K562 (cell line): Measurements from ENCODE around the gene ZNF692. TPM values are rescaled to one million over a fixed set of nuclear protein-coding genes. Genes with fewer than 3 reads are reported as not detected.

Experiments
- CC2D1A ChIP-seq: fragments of 450-650 bp; IDR thresholded peaks from 2 replicates; pipeline ENCODE4 v1.6.1; 2017; ENCODE audit warnings: mild to moderate bottlenecking
- CHAMP1 ChIP-seq: fragments of 450-650 bp; IDR thresholded peaks from 2 replicates; pipeline ENCODE4 v1.6.1; 2016; ENCODE audit warnings: mild to moderate bottlenecking
- FOS ChIP-seq: IDR thresholded peaks from 3 replicates; pipeline ENCODE4 v1.6.1; 2011; ENCODE audit not compliant: insufficient read length; ENCODE audit errors: extremely low read depth
- GTF2F1 ChIP-seq: IDR thresholded peaks from 2 replicates; pipeline ENCODE4 v1.6.1; 2011; ENCODE audit warnings: low read depth, low read length, improper control_type of control experiment
- HDAC2 ChIP-seq: fragments of 450-650 bp; IDR thresholded peaks from 2 replicates; pipeline ENCODE4 v1.6.1; 2016; ENCODE audit warnings: mild to moderate bottlenecking
- IRF9 ChIP-seq: fragments of 450-650 bp; IDR thresholded peaks from 2 replicates; pipeline ENCODE4 v1.6.1; 2016; ENCODE audit warnings: missing biosample characterization, missing genetic modification characterization
- LARP7 ChIP-seq: fragments of 450-650 bp; IDR thresholded peaks from 2 replicates; pipeline ENCODE4 v1.6.1; 2016
- MAX ChIP-seq: sonication (generic); formaldehyde crosslinking; IDR thresholded peaks from 2 replicates; pipeline ENCODE4 v1.9.0; 2022; ENCODE audit warnings: mild to moderate bottlenecking, missing genetic modification reagents
- MEF2D ChIP-seq: conservative IDR thresholded peaks from 2 replicates; pipeline ENCODE4 v1.6.1; 2016; ENCODE audit warnings: low read depth, missing genetic modification characterization, missing compliant biosample characterization
- MTA3 ChIP-seq: fragments of 450-650 bp; formaldehyde crosslinking; IDR thresholded peaks from 2 replicates; pipeline ENCODE4 v1.6.1; 2017; ENCODE audit warnings: mild to moderate bottlenecking, borderline replicate concordance
- NR2C2 ChIP-seq, 2 experiments: fragments of 200-800 bp in 1 of 2; sonication (Bioruptor generic) in 1 of 2; sonication (generic) in 1 of 2; formaldehyde crosslinking in 1 of 2; IDR thresholded peaks; 2 replicates each; pipeline versions ENCODE4 v1.6.1 to v1.8.0; 2016 to 2022; ENCODE audit warnings: mild to moderate bottlenecking in 1 of 2, missing compliant biosample characterization in 1 of 2, missing genetic modification characterization in 1 of 2, missing genetic modification reagents in 1 of 2
- PML ChIP-seq: IDR thresholded peaks from 2 replicates; pipeline ENCODE4 v1.6.1; 2012; ENCODE audit warnings: low read length, inconsistent platforms
- POLR3A ChIP-seq: IDR thresholded peaks from 2 replicates; pipeline ENCODE4 v1.6.1; 2011; ENCODE audit warnings: borderline replicate concordance, mild to moderate bottlenecking, moderate library complexity; ENCODE audit not compliant: insufficient read length, insufficient read depth; ENCODE audit errors: extremely low read depth
- SAFB ChIP-seq: fragments of 200-400 bp; formaldehyde crosslinking; IDR thresholded peaks from 2 replicates; pipeline ENCODE4 v1.6.1; 2017; ENCODE audit warnings: low read depth, low read length, borderline replicate concordance
- YY1 ChIP-seq, 3 experiments: IDR thresholded peaks; 2 replicates each; pipeline ENCODE4 v1.6.1; 2011; ENCODE audit warnings: low read length in 2 of 3, mild to moderate bottlenecking in 2 of 3, moderate library complexity in 2 of 3, borderline replicate concordance in 1 of 3, control low read depth in 1 of 3, low read depth in 1 of 3; ENCODE audit not compliant: insufficient read depth in 3 of 3, insufficient replicate concordance in 2 of 3, control insufficient read depth in 1 of 3, insufficient read length in 1 of 3; ENCODE audit errors: extremely low read depth in 1 of 3
- ZKSCAN3 ChIP-seq: fragments of 250-450 bp; sonication (Bioruptor Pico); IDR thresholded peaks from 2 replicates; pipeline ENCODE4 v1.4.0; 2020
- ZNF24 ChIP-seq: fragments of 450-650 bp; IDR thresholded peaks from 2 replicates; pipeline ENCODE4 v1.6.1; 2016
- ZNF311 ChIP-seq: fragments of 250-450 bp; sonication (Bioruptor Pico); IDR thresholded peaks from 2 replicates; pipeline ENCODE4 v1.4.0; 2020; ENCODE audit warnings: mild to moderate bottlenecking, moderate library complexity
- ZNF592 ChIP-seq: fragments of 450-650 bp; IDR thresholded peaks from 2 replicates; pipeline ENCODE4 v1.6.1; 2017; ENCODE audit warnings: antibody characterized with exemption, mild to moderate bottlenecking
- polyA plus RNA-seq, 8 experiments: library from polyadenylated mRNA; depleted of rRNA in 4 of 8; stranded (reverse) in 5 of 8; unstranded in 3 of 8; fragments of >200 nt; fragmentation: Nextera tagmentation in 2 of 8; fragmentation: Illumina TruSeq in 1 of 8; extraction: Ambion mirVana in 2 of 8; extraction: Trizol in 1 of 8; gene quantifications; 2 replicates each; pipeline versions ENCODE4 v1.2.1 to v1.2.3, GENCODE V29; 2011 to 2014; ENCODE audit warnings: inconsistent platforms in 1 of 8, missing spikeins in 1 of 8
- total RNA-seq, 7 experiments: library from RNA; depleted of rRNA in 6 of 7; stranded (reverse); fragments of >200 nt in 6 of 7; fragmentation: Illumina TruSeq in 2 of 7; extraction: Trizol in 2 of 7; gene quantifications; 2 replicates each; pipeline versions ENCODE4 v1.2.1 to v1.2.3, GENCODE V29; 2011 to 2021; ENCODE audit warnings: low replicate concordance in 1 of 7

ZNF692 gene
- total and polyA plus RNA-seq, 9 of the 15 experiments (the other 6 are each of a cell fraction or from before 2014, with no cell fraction given): 8.4 to 143 (median 55.9) TPM

GRCh38 chr1:248837045-248837780 is 21.7 kb downstream of the ZNF692 start (continued):
- TF ChIP-seq ZNF592 (peak; percentile 36; the same call in 1 of the 2 replicates), SAFB (no peak), ZNF24 (no peak), MAX (no peak), ZKSCAN3 (no peak), POLR3A (no peak), CHAMP1 (no peak), YY1 (IDR thresholded peaks at IDR 0.05; ENCODE audit: borderline replicate concordance in 1 of 3, control insufficient read depth in 1 of 3, extremely low read depth in 1 of 3, insufficient read depth in 3 of 3, insufficient read length in 1 of 3, insufficient replicate concordance in 2 of 3, low read depth in 1 of 3, low read length in 2 of 3) (no peak), GTF2F1 (no peak), NR2C2 (CRISPR knock-in tag; IDR thresholded peaks at IDR 0.05) (no peak), NR2C2 (tag; IDR thresholded peaks at IDR 0.05) (no peak), MEF2D (tag) (no peak), MTA3 (0 out of 2 replicates have a peak, but pooled peaks have one; percentile 48), IRF9 (no peak), LARP7 (no peak), HDAC2 (no peak), CC2D1A (no peak), PML (no peak), ZNF311 (CRISPR knock-in tag) (0 out of 2 replicates have a peak, but pooled peaks have one; percentile 33), FOS (no peak)
